ENCODE measurements around the gene LLGL1. TPM values are rescaled to one million over a fixed set of nuclear protein-coding genes. Genes with fewer than 3 reads are reported as not detected.
A peak's percentile ranks its signal among the peaks of the same experiment; 100 is the strongest.

LLGL1 gene
- total RNA-seq, 1 donor from 2014 or later, result 57.2 TPM

- Mint-ChIP-seq H3K36me3 (ENCODE audit: low read depth, unreplicated experiment) (peaks cover 26% of the 10 kb centered on the region), H3K27me3 (ENCODE audit: unreplicated experiment) (peaks cover 9% of the 10 kb centered on the region), H3K4me1 (ENCODE audit: unreplicated experiment) (peaks cover 15% of the 10 kb centered on the region), H3K9me3 (ENCODE audit: unreplicated experiment) (no peaks in the 10 kb centered on the region), H3K4me3 (ENCODE audit: unreplicated experiment) (peak overlapping the region; percentile 25), H3K27ac (ENCODE audit: unreplicated experiment) (no peak overlapping the region)
- no peak for DNase-seq (ENCODE audit: low spot score)
- TF ChIP-seq, protein P1, sequence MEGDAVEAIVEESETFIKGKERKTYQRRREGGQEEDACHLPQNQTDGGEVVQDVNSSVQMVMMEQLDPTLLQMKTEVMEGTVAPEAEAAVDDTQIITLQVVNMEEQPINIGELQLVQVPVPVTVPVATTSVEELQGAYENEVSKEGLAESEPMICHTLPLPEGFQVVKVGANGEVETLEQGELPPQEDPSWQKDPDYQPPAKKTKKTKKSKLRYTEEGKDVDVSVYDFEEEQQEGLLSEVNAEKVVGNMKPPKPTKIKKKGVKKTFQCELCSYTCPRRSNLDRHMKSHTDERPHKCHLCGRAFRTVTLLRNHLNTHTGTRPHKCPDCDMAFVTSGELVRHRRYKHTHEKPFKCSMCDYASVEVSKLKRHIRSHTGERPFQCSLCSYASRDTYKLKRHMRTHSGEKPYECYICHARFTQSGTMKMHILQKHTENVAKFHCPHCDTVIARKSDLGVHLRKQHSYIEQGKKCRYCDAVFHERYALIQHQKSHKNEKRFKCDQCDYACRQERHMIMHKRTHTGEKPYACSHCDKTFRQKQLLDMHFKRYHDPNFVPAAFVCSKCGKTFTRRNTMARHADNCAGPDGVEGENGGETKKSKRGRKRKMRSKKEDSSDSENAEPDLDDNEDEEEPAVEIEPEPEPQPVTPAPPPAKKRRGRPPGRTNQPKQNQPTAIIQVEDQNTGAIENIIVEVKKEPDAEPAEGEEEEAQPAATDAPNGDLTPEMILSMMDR (IDR thresholded peaks at IDR 0.05; ENCODE audit: unreplicated experiment), result no peak
These were observed 29.6 kb downstream of the LLGL1 start for GRCh38 chr17:18254888-18255649.

GRCh38 chr17:18256351-18256750 lies 30.9 kb downstream of the LLGL1 start:
- peaks cover 8% of the 10 kb centered on the region for H3K27me3 Mint-ChIP-seq (ENCODE audit: unreplicated experiment)
- H3K36me3 Mint-ChIP-seq (ENCODE audit: low read depth, unreplicated experiment), result peaks cover 16% of the 10 kb centered on the region
- DNase-seq (ENCODE audit: low spot score), result no peak
- TF ChIP-seq, protein P1 (IDR thresholded peaks at IDR 0.05; ENCODE audit: unreplicated experiment), result no peak
- H3K9me3 Mint-ChIP-seq (ENCODE audit: unreplicated experiment), result no peaks in the 10 kb centered on the region
- no peak overlapping the region for H3K4me3 Mint-ChIP-seq (ENCODE audit: unreplicated experiment)
- peaks cover 15% of the 10 kb centered on the region for H3K4me1 Mint-ChIP-seq (ENCODE audit: unreplicated experiment)
- no peak overlapping the region for H3K27ac Mint-ChIP-seq (ENCODE audit: unreplicated experiment)

GRCh38 chr17:18256776-18257175 lies 31.3 kb downstream of the LLGL1 start:
- peaks cover 8% of the 10 kb centered on the region for H3K27me3 Mint-ChIP-seq (ENCODE audit: unreplicated experiment)
- H3K27ac Mint-ChIP-seq (ENCODE audit: unreplicated experiment), result no peak overlapping the region

GRCh38 chr17:18257268-18257981 lies 32.0 kb downstream of the LLGL1 start:
- Mint-ChIP-seq H3K27me3 (ENCODE audit: unreplicated experiment) (peaks cover 8% of the 10 kb centered on the region), H3K4me3 (ENCODE audit: unreplicated experiment) (peak overlapping the region; percentile 97), H3K4me1 (ENCODE audit: unreplicated experiment) (peaks cover 15% of the 10 kb centered on the region), H3K36me3 (ENCODE audit: low read depth, unreplicated experiment) (peaks cover 11% of the 10 kb centered on the region), H3K27ac (ENCODE audit: unreplicated experiment) (peak overlapping the region; percentile 89), H3K9me3 (ENCODE audit: unreplicated experiment) (no peaks in the 10 kb centered on the region)
- TF ChIP-seq, protein P1 (IDR thresholded peaks at IDR 0.05; ENCODE audit: unreplicated experiment), result no peak
- peak; percentile 43 for DNase-seq (ENCODE audit: low spot score)

More at GRCh38 chr17:18256776-18257175, 31.3 kb downstream of the LLGL1 start:
- no peak for DNase-seq (ENCODE audit: low spot score)
- H3K4me3 Mint-ChIP-seq (ENCODE audit: unreplicated experiment), result peak overlapping the region; percentile 97
- TF ChIP-seq, protein P1 (IDR thresholded peaks at IDR 0.05; ENCODE audit: unreplicated experiment), result no peak
- peaks cover 13% of the 10 kb centered on the region for H3K36me3 Mint-ChIP-seq (ENCODE audit: low read depth, unreplicated experiment)
- no peaks in the 10 kb centered on the region for H3K9me3 Mint-ChIP-seq (ENCODE audit: unreplicated experiment)
- peaks cover 15% of the 10 kb centered on the region for H3K4me1 Mint-ChIP-seq (ENCODE audit: unreplicated experiment)

- peak overlapping the region; percentile 89 for H3K27ac Mint-ChIP-seq (ENCODE audit: unreplicated experiment)
- peaks cover 9% of the 10 kb centered on the region for H3K27me3 Mint-ChIP-seq (ENCODE audit: unreplicated experiment)
- peak overlapping the region; percentile 97 for H3K4me3 Mint-ChIP-seq (ENCODE audit: unreplicated experiment)
- TF ChIP-seq, protein P1 (IDR thresholded peaks at IDR 0.05; ENCODE audit: unreplicated experiment), result no peak
- no peaks in the 10 kb centered on the region for H3K9me3 Mint-ChIP-seq (ENCODE audit: unreplicated experiment)
- DNase-seq (ENCODE audit: low spot score), result peak; percentile 67
- peaks cover 15% of the 10 kb centered on the region for H3K4me1 Mint-ChIP-seq (ENCODE audit: unreplicated experiment)
- H3K36me3 Mint-ChIP-seq (ENCODE audit: low read depth, unreplicated experiment), result peaks cover 7% of the 10 kb centered on the region
These were observed 32.5 kb downstream of the LLGL1 start for GRCh38 chr17:18257982-18258355.
